ENCODE measurements around the gene GYG1.

DNA sequence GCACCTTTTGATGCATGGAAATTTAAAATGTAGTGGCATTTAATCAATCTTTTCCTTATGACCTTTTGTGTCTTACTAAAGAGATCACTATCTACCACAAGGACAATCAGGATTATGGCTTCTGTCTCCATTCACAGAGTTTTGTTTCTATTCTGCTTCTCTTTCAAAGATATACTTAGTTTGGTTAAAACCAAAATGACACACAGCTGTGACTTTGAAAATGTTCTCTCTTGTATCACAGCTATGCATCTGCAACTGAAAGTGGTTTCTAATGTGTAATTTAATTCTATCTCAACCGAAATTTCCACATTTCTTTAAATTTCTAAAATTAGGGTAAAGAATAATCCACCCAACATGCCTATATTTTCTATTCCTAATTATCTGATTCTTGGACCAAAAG, 67.3 kb downstream of the GYG1 start:
- no peak for TF ChIP-seq CTCF (IDR thresholded peaks at IDR 0.05)
- no peak for TF ChIP-seq POLR2A (IDR thresholded peaks at IDR 0.05)
